Esophagus muscularis mucosa (tissue), 4 donors: ENCODE results near the gene ETV3. TPM values are rescaled to one million over a fixed set of nuclear protein-coding genes. Genes with fewer than 3 reads are reported as not detected.
"Not testable (repeated sequence)": the region's sequence is repeated elsewhere in the genome, so short reads cannot be mapped to it uniquely, and the experiment has no call there.

Experiments
- DNase-seq: peaks from one replicate; pipeline ENCODE4 v3.0.0-alpha.2; 2017; ENCODE audit errors: extremely low spot score
- H3K27ac ChIP-seq, 4 donors: fragments of 200-600 bp; sonication (generic); replicated peaks in 1 of 4; 1 replicate in 3 of 4; 2 replicates in 1 of 4; pipeline ENCODE4 v1.5.1; 2016 to 2019; ENCODE audit warnings: mild to moderate bottlenecking in 1 of 4
- H3K27me3 ChIP-seq, 4 donors: fragments of 200-600 bp; sonication (generic); one replicate each; pipeline versions ENCODE4 v1.5.1 to v1.6.0; 2016 to 2019
- H3K36me3 ChIP-seq, 4 donors: fragments of 200-600 bp; sonication (generic); one replicate each; pipeline ENCODE4 v1.5.1; 2016 to 2019
- H3K4me1 ChIP-seq, 4 donors: fragments of 200-600 bp; sonication (generic); one replicate each; pipeline ENCODE4 v1.5.1; 2016 to 2019
- H3K4me3 ChIP-seq, 4 donors: fragments of 200-600 bp; sonication (generic); 1 replicate in 2 of 4; 2 replicates in 2 of 4; pipeline ENCODE4 v1.5.1; 2016 to 2019; ENCODE audit warnings: mild to moderate bottlenecking in 4 of 4, moderate library complexity in 1 of 4
- H3K9me3 ChIP-seq, 4 donors: fragments of 200-600 bp; sonication (generic); 1 replicate in 3 of 4; 2 replicates in 1 of 4; pipeline ENCODE4 v1.5.1; 2016 to 2019
- CTCF ChIP-seq, 3 experiments: fragments of 200-600 bp in 2 of 3; fragments of 450-650 bp in 1 of 3; sonication (generic) in 2 of 3; IDR thresholded peaks; one replicate each; pipeline ENCODE4 v1.5.1; 2017 to 2019; ENCODE audit warnings: antibody characterized with exemption in 3 of 3, mild to moderate bottlenecking in 2 of 3, moderate library complexity in 1 of 3
- EP300 ChIP-seq: sonication (generic); formaldehyde crosslinking; IDR thresholded peaks from one replicate; pipeline ENCODE4 v1.6.1; 2017; ENCODE audit warnings: antibody characterized with exemption
- POLR2A ChIP-seq: fragments of 450-650 bp; IDR thresholded peaks from one replicate; pipeline ENCODE4 v1.6.1; 2017; ENCODE audit warnings: antibody characterized with exemption, moderate library complexity, mild to moderate bottlenecking, low read depth
- POLR2AphosphoS5 ChIP-seq, 2 donors: sonication (generic); formaldehyde crosslinking; IDR thresholded peaks; one replicate each; pipeline ENCODE4 v1.6.1; 2017; ENCODE audit warnings: antibody characterized with exemption in 2 of 2
- WGBS: methylation state at CpG from one replicate; pipeline ENCODE4 v1.1.5; 2018; 5-methylcytosine and 5-hydroxymethylcytosine counted together
- intact Hi-C: fragments of 100-400 bp; cut with DNase I; formaldehyde crosslinking; loops from one replicate; pipeline ENCODE4 v1.15.1; 2023
- total RNA-seq, 4 donors: library from RNA; depleted of rRNA; stranded (reverse); fragments of >200 nt; gene quantifications; one replicate each; pipeline versions ENCODE4 v1.1.0 to v1.2.1, GENCODE V29; 2016

The ETV3 gene
- total RNA-seq, 4 donors from 2014 or later: 16.6 to 20.0 (median 19.2) TPM

GRCh38 chr1:157099633-157100009, 38.6 kb downstream of the ETV3 start, which contains the start of gene ETV3L:
Gene ETV3L (minus strand): TSS chr1:157099808. CDS start chr1:157099523, 285 bp downstream.
- TF ChIP-seq CTCF (IDR thresholded peaks at IDR 0.05) (no peak), EP300 (no peak), POLR2A (no peak), POLR2AphosphoS5 (IDR thresholded peaks at IDR 0.05) (no peak)
- intact Hi-C loops: loop anchor here (10.0 kb wide), 1 partner anchor 395 kb away; no protein-coding TSS in a partner anchor
- no peaks in the 10 kb centered on the region for H3K36me3 ChIP-seq
- H3K9me3 ChIP-seq: no peaks in the 10 kb centered on the region
- no peak within 1 kb of the TSS for H3K27ac ChIP-seq
- DNase-seq: no peak
- H3K4me1 ChIP-seq: no peaks in the 10 kb centered on the region
- H3K4me3 ChIP-seq: no peak within 1 kb of the TSS
- 46% methylated on average over 3 of the region's 3 CpGs for WGBS
- H3K27me3 ChIP-seq: peaks cover 0 to 5% (median 0%) of the 10 kb centered on the region in 4 donors

DNA sequence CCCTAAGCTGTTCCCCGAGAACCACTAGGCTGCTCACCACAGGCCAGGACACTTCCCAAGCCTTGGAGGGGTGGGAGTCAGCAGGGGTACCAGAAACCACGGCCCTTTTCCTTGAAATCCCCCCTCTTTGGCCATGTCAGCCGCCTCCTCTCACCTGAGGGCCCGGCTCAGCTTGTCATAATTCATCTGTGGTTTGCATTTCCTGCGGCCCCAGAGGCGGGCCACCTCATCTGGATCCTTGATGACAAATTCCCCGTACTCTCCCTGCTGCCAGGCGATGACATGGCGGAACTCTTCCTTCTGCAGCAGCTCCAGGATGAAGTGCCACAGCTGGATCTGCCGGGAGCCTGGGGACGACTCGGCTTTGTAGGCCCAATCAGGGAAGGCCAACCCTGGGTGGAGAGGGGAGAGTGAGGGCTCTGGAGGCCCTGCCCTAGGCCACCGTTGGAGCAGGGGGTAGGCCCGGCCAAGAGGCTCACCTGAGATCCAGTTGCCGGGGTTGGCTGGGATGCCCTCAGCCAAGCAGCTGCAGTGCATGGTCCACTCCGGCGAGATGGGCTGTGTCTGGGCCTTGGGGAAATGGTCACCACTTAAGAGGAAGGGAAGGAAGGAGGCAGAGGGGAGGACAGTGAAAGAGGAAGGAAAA, 39.1 kb downstream of the ETV3 start:
- not testable (repeated sequence) for DNase-seq, H3K27ac ChIP-seq, H3K9me3 ChIP-seq, H3K4me1 ChIP-seq, H3K4me3 ChIP-seq, H3K27me3 ChIP-seq, H3K36me3 ChIP-seq
- WGBS: 80% methylated on average over 13 of the region's 17 CpGs
- intact Hi-C loops: loop anchor here (10.0 kb wide), 1 partner anchor 396 kb away; no protein-coding TSS in a partner anchor

- intact Hi-C loops: loop anchor here (10.0 kb wide), 1 partner anchor 396 kb away; no protein-coding TSS in a partner anchor
- 90% methylated on average over 6 of the region's 9 CpGs for WGBS
Observed at GRCh38 chr1:157098519-157098918, 39.7 kb downstream of the ETV3 start.

DNA sequence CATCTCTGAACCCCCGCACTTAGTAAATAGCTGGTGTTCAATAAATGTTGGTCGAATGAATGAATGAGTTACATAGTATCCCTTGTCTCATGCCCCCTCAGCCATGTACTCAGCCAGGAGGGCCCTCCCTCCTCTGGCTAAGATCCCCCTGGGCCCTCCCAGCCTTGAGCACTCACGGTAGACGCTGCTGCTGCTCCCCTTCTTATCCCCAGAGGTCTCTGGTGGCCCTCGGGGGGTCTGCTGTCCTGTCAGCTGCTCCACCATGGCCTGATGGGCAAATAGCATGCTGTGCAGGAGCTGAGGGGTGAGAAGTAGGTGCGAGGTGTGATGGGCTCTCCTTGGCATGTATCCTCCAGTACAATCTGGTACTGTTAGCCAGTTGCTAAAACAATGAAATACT, 40.5 kb downstream of the ETV3 start:
- H3K27me3 ChIP-seq: peaks cover 0 to 5% (median 0%) of the 10 kb centered on the region in 4 donors
- TF ChIP-seq POLR2AphosphoS5 (IDR thresholded peaks at IDR 0.05) (no peak), EP300 (no peak), CTCF (IDR thresholded peaks at IDR 0.05) (no peak), POLR2A (no peak)
- no peak for DNase-seq

More at GRCh38 chr1:157098519-157098918, 39.7 kb downstream of the ETV3 start:
- H3K27me3 ChIP-seq: peaks cover 0 to 5% (median 0%) of the 10 kb centered on the region in 4 donors
- TF ChIP-seq POLR2A (no peak), POLR2AphosphoS5 (IDR thresholded peaks at IDR 0.05) (no peak), CTCF (IDR thresholded peaks at IDR 0.05) (no peak), EP300 (no peak)
- DNase-seq: no peak
- H3K36me3 ChIP-seq: no peaks in the 10 kb centered on the region
- H3K4me3 ChIP-seq: no peak overlapping the region
- H3K9me3 ChIP-seq: no peaks in the 10 kb centered on the region
- no peak overlapping the region for H3K27ac ChIP-seq
- no peaks in the 10 kb centered on the region for H3K4me1 ChIP-seq

GRCh38 chr1:157096881-157097280, 41.3 kb downstream of the ETV3 start:
- Histone ChIP-seq H3K27ac (no peak overlapping the region), H3K9me3 (no peaks in the 10 kb centered on the region), H3K4me3 (no peak overlapping the region), H3K27me3 (no peaks in the 10 kb centered on the region), H3K4me1 (peaks cover 0 to 8% (median 6%) of the 10 kb centered on the region in 4 donors), H3K36me3 (no peaks in the 10 kb centered on the region)
- intact Hi-C loops: loop anchor here (10.0 kb wide), 1 partner anchor 398 kb away; no protein-coding TSS in a partner anchor
- no peak for DNase-seq
- TF ChIP-seq POLR2A (no peak), EP300 (no peak), POLR2AphosphoS5 (IDR thresholded peaks at IDR 0.05) (no peak), CTCF (IDR thresholded peaks at IDR 0.05) (no peak)
- 90% methylated on average over 6 of the region's 6 CpGs for WGBS

More for the DNA sequence above, 40.5 kb downstream of the ETV3 start:
- no peaks in the 10 kb centered on the region for H3K36me3 ChIP-seq
- no peaks in the 10 kb centered on the region for H3K9me3 ChIP-seq
- intact Hi-C loops: loop anchor here (10.0 kb wide), 1 partner anchor 397 kb away; no protein-coding TSS in a partner anchor
- WGBS: 74% methylated on average over 6 of the region's 6 CpGs
- peaks cover 0 to 5% (median 4%) of the 10 kb centered on the region in 4 donors for H3K4me1 ChIP-seq
- no peak overlapping the region for H3K27ac ChIP-seq
- no peak overlapping the region for H3K4me3 ChIP-seq
